CMK (cell line): ENCODE measurements around the gene NRCAM.
"Not testable (repeated sequence)": the region's sequence is repeated elsewhere in the genome, so short reads cannot be mapped to it uniquely, and the experiment has no call there.

Experiments used
- DNase-seq: peaks from one replicate; pipeline ENCODE4 v3.0.0-alpha.2; 2010; ENCODE audit warnings: low read depth

NRCAM gene

GRCh38 chr7:108455998-108456677 lies at the start of gene NRCAM:
Gene NRCAM (minus strand): TSS chr7:108456436. CDS start chr7:108240064, 216,372 bp downstream.
- no peak for DNase-seq

- not testable (repeated sequence) for DNase-seq
Observed at GRCh38 chr7:108504576-108504975, 48.3 kb upstream of the NRCAM start.

- no peak for DNase-seq
Observed at GRCh38 chr7:108503112-108504026, 47.1 kb upstream of the NRCAM start.

GRCh38 chr7:108499566-108499965 lies 43.3 kb upstream of the NRCAM start:
- no peak for DNase-seq

GRCh38 chr7:108498481-108498880 lies 42.2 kb upstream of the NRCAM start:
- DNase-seq, result no peak

GRCh38 chr7:108497082-108497725 lies 41.0 kb upstream of the NRCAM start:
- DNase-seq, result peak; percentile 21

- DNase-seq, result no peak
Observed at GRCh38 chr7:108492742-108493141, 36.5 kb upstream of the NRCAM start.

GRCh38 chr7:108488768-108489538 lies 32.7 kb upstream of the NRCAM start:
- no peak for DNase-seq

- DNase-seq, result no peak
Observed at GRCh38 chr7:108487646-108488045, 31.4 kb upstream of the NRCAM start.

GRCh38 chr7:108486291-108486966 lies 30.2 kb upstream of the NRCAM start:
- DNase-seq, result no peak

GRCh38 chr7:108484137-108484536 lies 27.9 kb upstream of the NRCAM start:
- DNase-seq, result no peak

GRCh38 chr7:108480311-108480710 lies 24.1 kb upstream of the NRCAM start:
- DNase-seq, result no peak

GRCh38 chr7:108479751-108480150 lies 23.5 kb upstream of the NRCAM start:
- no peak for DNase-seq

- no peak for DNase-seq
Observed at GRCh38 chr7:108479118-108479517, 22.9 kb upstream of the NRCAM start.

- DNase-seq, result no peak
Observed at GRCh38 chr7:108468246-108468645, 12.0 kb upstream of the NRCAM start.

GRCh38 chr7:108467391-108467790 lies 11.2 kb upstream of the NRCAM start:
- DNase-seq, result no peak

GRCh38 chr7:108466322-108466721 lies 10.1 kb upstream of the NRCAM start:
- DNase-seq, result not testable (repeated sequence)

GRCh38 chr7:108464743-108465142 lies 8.5 kb upstream of the NRCAM start:
- no peak for DNase-seq

GRCh38 chr7:108463613-108464012 lies 7.4 kb upstream of the NRCAM start:
- no peak for DNase-seq

GRCh38 chr7:108461840-108462239 lies 5.6 kb upstream of the NRCAM start:
- no peak for DNase-seq

GRCh38 chr7:108460964-108461363 lies 4.7 kb upstream of the NRCAM start:
- DNase-seq, result no peak
